PFSK-1 (cell line): ENCODE data around the gene ARL15.

ENCODE experiments used
- POLR2AphosphoS5 ChIP-seq: IDR thresholded peaks from 2 replicates; pipeline ENCODE4 v1.6.1; 2012; ENCODE audit warnings: low read depth, mild to moderate bottlenecking, control low read depth, low read length, moderate library complexity
- REST ChIP-seq, 2 experiments: IDR thresholded peaks; 2 replicates each; pipeline versions ENCODE4 v1.6.1 to v1.8.0; 2011 to 2012; ENCODE audit warnings: low read depth in 2 of 2, low read length in 2 of 2, control low read depth in 1 of 2, inconsistent platforms in 1 of 2, mild to moderate bottlenecking in 1 of 2, moderate library complexity in 1 of 2; ENCODE audit not compliant: insufficient read depth in 1 of 2
- TAF1 ChIP-seq: IDR thresholded peaks from 2 replicates; pipeline ENCODE4 v1.6.1; 2012; ENCODE audit warnings: low read length, control low read depth, borderline replicate concordance; ENCODE audit not compliant: insufficient read depth

GRCh38 chr5:54109626-54110330, 200.6 kb downstream of the ARL15 start:
- TF ChIP-seq REST (IDR thresholded peaks at IDR 0.05; ENCODE audit: insufficient read depth in 1 of 2, low read depth in 2 of 2, low read length in 2 of 2) (no peak), POLR2AphosphoS5 (no peak), TAF1 (no peak)
